SU-DHL-6 (cell line): ENCODE results near the gene TASL.

Experiments
- H2AFZ ChIP-seq: fragments of 200-600 bp; sonication (generic); 2 replicates; pipeline ENCODE4 v1.6.1; 2014; ENCODE audit warnings: low read depth, mild to moderate bottlenecking, moderate library complexity, mixed read lengths, antibody characterized with exemption, low read length; ENCODE audit not compliant: severe bottlenecking
- H3F3A ChIP-seq: fragments of 200-600 bp; shearing (Covaris generic); 2 replicates; pipeline ENCODE4 v1.6.0; 2016; ENCODE audit warnings: antibody characterized with exemption, mild to moderate bottlenecking; ENCODE audit not compliant: insufficient read depth
- H3K27ac ChIP-seq: fragments of 200-600 bp; sonication (generic); 2 replicates; pipeline ENCODE4 v1.5.1; 2016; ENCODE audit warnings: low read depth, mild to moderate bottlenecking, low read length, moderate library complexity, mixed read lengths
- H3K27me3 ChIP-seq: fragments of 200-600 bp; sonication (generic), shearing (Covaris generic); 2 replicates; pipeline ENCODE4 v1.6.0; 2014; ENCODE audit warnings: mild to moderate bottlenecking, low read length
- H3K36me3 ChIP-seq: fragments of 200-600 bp; sonication (generic); 2 replicates; pipeline ENCODE4 v1.6.1; 2014; ENCODE audit warnings: mild to moderate bottlenecking, low read length, mixed read lengths
- H3K4me2 ChIP-seq: fragments of 300-600, 200-600 bp; shearing (Covaris generic), sonication (generic); 2 replicates; pipeline ENCODE4 v1.6.0; 2014; ENCODE audit warnings: low read length, low read depth, mild to moderate bottlenecking; ENCODE audit not compliant: poor library complexity, severe bottlenecking
- H3K4me3 ChIP-seq: fragments of 200-600 bp; sonication (generic); 2 replicates; pipeline ENCODE4 v1.5.1; 2014; ENCODE audit warnings: antibody characterized with exemption, low read length, mild to moderate bottlenecking, mixed read lengths; ENCODE audit not compliant: insufficient read depth, poor library complexity, severe bottlenecking
- H3K79me2 ChIP-seq: fragments of 200-600 bp; sonication (generic); 2 replicates; pipeline ENCODE4 v1.6.1; 2014; ENCODE audit warnings: mild to moderate bottlenecking, low read length, moderate library complexity; ENCODE audit not compliant: insufficient read depth
- H3K9ac ChIP-seq: fragments of 200-600 bp; sonication (generic); 2 replicates; pipeline ENCODE4 v1.7.0; 2014; ENCODE audit warnings: mild to moderate bottlenecking, low read length
- H3K9me2 ChIP-seq: fragments of 200-600 bp; sonication (generic); replicated peaks from 2 replicates; pipeline ENCODE4 v1.6.1; 2014; ENCODE audit warnings: low read length; ENCODE audit not compliant: insufficient read depth
- H3K9me3 ChIP-seq: fragments of 200-600 bp; sonication (generic); 2 replicates; pipeline ENCODE4 v1.6.1; 2014; ENCODE audit warnings: low read length, mixed read lengths; ENCODE audit not compliant: insufficient read depth
- H4K20me1 ChIP-seq: fragments of 200-600 bp; sonication (generic); 2 replicates; pipeline ENCODE4 v1.6.1; 2014; ENCODE audit warnings: low read depth, mild to moderate bottlenecking, antibody characterized with exemption, low read length, moderate library complexity, mixed read lengths
- EZH2phosphoT487 ChIP-seq: fragments of 200-600 bp; sonication (generic), shearing (Covaris generic); conservative IDR thresholded peaks from 2 replicates; pipeline ENCODE4 v1.6.1; 2018; ENCODE audit warnings: mild to moderate bottlenecking, antibody characterized with exemption, low read length, moderate library complexity, mixed read lengths
- TF ChIP-seq, protein P1 (sequence below): fragments of 200-600 bp; sonication (generic); IDR thresholded peaks from one replicate; pipeline ENCODE4 v1.5.1; 2017; ENCODE audit warnings: antibody characterized with exemption, mild to moderate bottlenecking, low read length, moderate library complexity; ENCODE audit not compliant: insufficient read depth, poor library complexity, severe bottlenecking

The TASL gene

GRCh38 chrX:30525732-30526131, 51.8 kb downstream of the TASL start:
- Histone ChIP-seq H3F3A (no peaks in the 10 kb centered on the region), H3K79me2 (no peaks in the 10 kb centered on the region), H3K4me2 (no peak overlapping the region), H2AFZ (no peak overlapping the region), H3K9me3 (no peaks in the 10 kb centered on the region), H3K27me3 (no peaks in the 10 kb centered on the region), H3K36me3 (no peaks in the 10 kb centered on the region), H3K9ac (no peak overlapping the region), H4K20me1 (no peaks in the 10 kb centered on the region), H3K27ac (no peak overlapping the region), H3K4me3 (no peak overlapping the region), H3K9me2 (no peaks in the 10 kb centered on the region)
- TF ChIP-seq, protein P1, sequence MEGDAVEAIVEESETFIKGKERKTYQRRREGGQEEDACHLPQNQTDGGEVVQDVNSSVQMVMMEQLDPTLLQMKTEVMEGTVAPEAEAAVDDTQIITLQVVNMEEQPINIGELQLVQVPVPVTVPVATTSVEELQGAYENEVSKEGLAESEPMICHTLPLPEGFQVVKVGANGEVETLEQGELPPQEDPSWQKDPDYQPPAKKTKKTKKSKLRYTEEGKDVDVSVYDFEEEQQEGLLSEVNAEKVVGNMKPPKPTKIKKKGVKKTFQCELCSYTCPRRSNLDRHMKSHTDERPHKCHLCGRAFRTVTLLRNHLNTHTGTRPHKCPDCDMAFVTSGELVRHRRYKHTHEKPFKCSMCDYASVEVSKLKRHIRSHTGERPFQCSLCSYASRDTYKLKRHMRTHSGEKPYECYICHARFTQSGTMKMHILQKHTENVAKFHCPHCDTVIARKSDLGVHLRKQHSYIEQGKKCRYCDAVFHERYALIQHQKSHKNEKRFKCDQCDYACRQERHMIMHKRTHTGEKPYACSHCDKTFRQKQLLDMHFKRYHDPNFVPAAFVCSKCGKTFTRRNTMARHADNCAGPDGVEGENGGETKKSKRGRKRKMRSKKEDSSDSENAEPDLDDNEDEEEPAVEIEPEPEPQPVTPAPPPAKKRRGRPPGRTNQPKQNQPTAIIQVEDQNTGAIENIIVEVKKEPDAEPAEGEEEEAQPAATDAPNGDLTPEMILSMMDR = no peak
- TF ChIP-seq EZH2phosphoT487 = no peak

DNA sequence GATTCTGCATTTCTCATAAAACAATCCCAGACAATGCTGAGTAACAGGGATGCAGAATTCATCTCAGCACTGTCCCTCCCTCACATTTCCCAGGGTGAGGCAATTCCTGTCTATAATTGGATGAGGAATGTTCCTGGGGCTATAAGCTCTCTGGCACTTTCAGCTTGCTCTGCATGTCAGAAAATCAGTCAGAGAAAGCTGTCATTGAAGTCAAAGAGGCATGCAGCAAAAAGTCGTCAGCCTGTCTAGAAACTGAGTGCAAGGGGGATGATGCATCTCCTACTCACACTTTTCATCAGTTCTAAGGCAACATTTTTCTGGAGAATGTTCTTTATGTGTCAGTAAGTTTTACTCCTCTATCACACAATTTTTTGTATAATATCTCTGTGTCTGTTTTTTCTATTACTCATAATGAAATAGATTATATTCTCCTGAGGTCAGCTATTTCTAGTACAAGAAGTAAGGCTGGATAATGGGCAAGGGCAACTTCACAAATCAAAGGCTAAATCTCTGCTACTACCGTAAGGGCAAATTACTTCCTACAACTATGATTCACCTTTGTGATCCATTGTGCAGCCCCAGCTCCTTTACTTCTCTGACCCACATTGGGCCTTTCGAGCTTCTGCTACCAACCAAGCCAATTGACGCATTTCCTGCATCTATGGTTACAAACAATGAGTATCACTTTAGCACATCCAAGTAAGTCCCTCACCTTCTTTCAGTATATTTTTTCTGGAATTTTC, 56.0 kb downstream of the TASL start:
- Histone ChIP-seq H3F3A (no peaks in the 10 kb centered on the region), H3K9ac (no peak overlapping the region), H3K4me3 (no peak overlapping the region), H4K20me1 (no peaks in the 10 kb centered on the region), H2AFZ (no peak overlapping the region), H3K9me2 (no peaks in the 10 kb centered on the region), H3K27me3 (no peaks in the 10 kb centered on the region), H3K27ac (no peak overlapping the region), H3K4me2 (no peak overlapping the region), H3K79me2 (no peaks in the 10 kb centered on the region), H3K9me3 (no peaks in the 10 kb centered on the region), H3K36me3 (no peaks in the 10 kb centered on the region)
- TF ChIP-seq EZH2phosphoT487 = no peak
- TF ChIP-seq, protein P1 = no peak

- Histone ChIP-seq H3K79me2 (no peaks in the 10 kb centered on the region), H3K4me2 (no peak overlapping the region), H2AFZ (no peak overlapping the region), H3K27me3 (no peaks in the 10 kb centered on the region), H3K9me3 (no peaks in the 10 kb centered on the region), H3K36me3 (no peaks in the 10 kb centered on the region), H3F3A (no peaks in the 10 kb centered on the region), H3K27ac (no peak overlapping the region), H3K9me2 (no peaks in the 10 kb centered on the region), H3K4me3 (no peak overlapping the region), H4K20me1 (no peaks in the 10 kb centered on the region), H3K9ac (no peak overlapping the region)
- TF ChIP-seq EZH2phosphoT487 = no peak
- TF ChIP-seq, protein P1 = peak; percentile 25
Measured at GRCh38 chrX:30513284-30513683, 64.3 kb downstream of the TASL start.
